Measurements from ENCODE around the gene ATP7B. TPM values are rescaled to one million over a fixed set of nuclear protein-coding genes. Genes with fewer than 3 reads are reported as not detected.

The ATP7B gene
- total RNA-seq, 1 experiment from 2014 or later = 11.6 TPM

GRCh38 chr13:51928231-51928630 lies 83.0 kb downstream of the ATP7B start (continued):
- TF ChIP-seq, protein P1, sequence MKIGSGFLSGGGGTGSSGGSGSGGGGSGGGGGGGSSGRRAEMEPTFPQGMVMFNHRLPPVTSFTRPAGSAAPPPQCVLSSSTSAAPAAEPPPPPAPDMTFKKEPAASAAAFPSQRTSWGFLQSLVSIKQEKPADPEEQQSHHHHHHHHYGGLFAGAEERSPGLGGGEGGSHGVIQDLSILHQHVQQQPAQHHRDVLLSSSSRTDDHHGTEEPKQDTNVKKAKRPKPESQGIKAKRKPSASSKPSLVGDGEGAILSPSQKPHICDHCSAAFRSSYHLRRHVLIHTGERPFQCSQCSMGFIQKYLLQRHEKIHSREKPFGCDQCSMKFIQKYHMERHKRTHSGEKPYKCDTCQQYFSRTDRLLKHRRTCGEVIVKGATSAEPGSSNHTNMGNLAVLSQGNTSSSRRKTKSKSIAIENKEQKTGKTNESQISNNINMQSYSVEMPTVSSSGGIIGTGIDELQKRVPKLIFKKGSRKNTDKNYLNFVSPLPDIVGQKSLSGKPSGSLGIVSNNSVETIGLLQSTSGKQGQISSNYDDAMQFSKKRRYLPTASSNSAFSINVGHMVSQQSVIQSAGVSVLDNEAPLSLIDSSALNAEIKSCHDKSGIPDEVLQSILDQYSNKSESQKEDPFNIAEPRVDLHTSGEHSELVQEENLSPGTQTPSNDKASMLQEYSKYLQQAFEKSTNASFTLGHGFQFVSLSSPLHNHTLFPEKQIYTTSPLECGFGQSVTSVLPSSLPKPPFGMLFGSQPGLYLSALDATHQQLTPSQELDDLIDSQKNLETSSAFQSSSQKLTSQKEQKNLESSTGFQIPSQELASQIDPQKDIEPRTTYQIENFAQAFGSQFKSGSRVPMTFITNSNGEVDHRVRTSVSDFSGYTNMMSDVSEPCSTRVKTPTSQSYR (CRISPR knock-in tag; IDR thresholded peaks at IDR 0.05) = no peak
- TF ChIP-seq ZNF317 (CRISPR knock-in tag; IDR thresholded peaks at IDR 0.05; ENCODE audit: borderline replicate concordance, low read depth) (no peak), ESRRA (CRISPR knock-in tag; IDR thresholded peaks at IDR 0.05; ENCODE audit: borderline replicate concordance) (no peak), CREM (CRISPR knock-in tag; IDR thresholded peaks at IDR 0.05) (no peak)

GRCh38 chr13:51927129-51927528 lies 84.1 kb downstream of the ATP7B start:
- Mint-ChIP-seq H3K4me1 (no peaks in the 10 kb centered on the region), H3K9me3 (no peaks in the 10 kb centered on the region), H3K27me3 (ENCODE audit: low read depth) (no peaks in the 10 kb centered on the region), H3K4me3 (no peak overlapping the region), H3K27ac (no peak overlapping the region), H3K36me3 (no peaks in the 10 kb centered on the region)
- TF ChIP-seq TEAD1 (CRISPR knock-in tag; IDR thresholded peaks at IDR 0.05) (no peak), HMGXB4 (CRISPR knock-in tag; IDR thresholded peaks at IDR 0.05) (no peak), JUN (CRISPR knock-in tag; IDR thresholded peaks at IDR 0.05) (no peak), ZNF219 (CRISPR knock-in tag; IDR thresholded peaks at IDR 0.05; ENCODE audit: borderline replicate concordance) (no peak), MAX (CRISPR knock-in tag; IDR thresholded peaks at IDR 0.05) (no peak), CTCF (IDR thresholded peaks at IDR 0.05) (no peak), ZNF232 (CRISPR knock-in tag; IDR thresholded peaks at IDR 0.05) (no peak), IRF1 (CRISPR knock-in tag; IDR thresholded peaks at IDR 0.05) (no peak), SP1 (CRISPR knock-in tag; conservative IDR thresholded peaks at IDR 0.05) (no peak), MYBL2 (CRISPR knock-in tag; IDR thresholded peaks at IDR 0.05) (no peak), ZNF416 (CRISPR knock-in tag; IDR thresholded peaks at IDR 0.05) (no peak), ZNF396 (CRISPR knock-in tag; IDR thresholded peaks at IDR 0.05; ENCODE audit: borderline replicate concordance) (no peak), NR2C2 (CRISPR knock-in tag; IDR thresholded peaks at IDR 0.05) (no peak), ZNF671 (CRISPR knock-in tag; IDR thresholded peaks at IDR 0.05) (no peak)
- TF ChIP-seq, protein P2, sequence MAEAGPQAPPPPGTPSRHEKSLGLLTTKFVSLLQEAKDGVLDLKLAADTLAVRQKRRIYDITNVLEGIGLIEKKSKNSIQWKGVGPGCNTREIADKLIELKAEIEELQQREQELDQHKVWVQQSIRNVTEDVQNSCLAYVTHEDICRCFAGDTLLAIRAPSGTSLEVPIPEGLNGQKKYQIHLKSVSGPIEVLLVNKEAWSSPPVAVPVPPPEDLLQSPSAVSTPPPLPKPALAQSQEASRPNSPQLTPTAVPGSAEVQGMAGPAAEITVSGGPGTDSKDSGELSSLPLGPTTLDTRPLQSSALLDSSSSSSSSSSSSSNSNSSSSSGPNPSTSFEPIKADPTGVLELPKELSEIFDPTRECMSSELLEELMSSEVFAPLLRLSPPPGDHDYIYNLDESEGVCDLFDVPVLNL (CRISPR knock-in tag; IDR thresholded peaks at IDR 0.05; ENCODE audit: borderline replicate concordance, low read depth) = no peak
- TF ChIP-seq, protein P3, sequence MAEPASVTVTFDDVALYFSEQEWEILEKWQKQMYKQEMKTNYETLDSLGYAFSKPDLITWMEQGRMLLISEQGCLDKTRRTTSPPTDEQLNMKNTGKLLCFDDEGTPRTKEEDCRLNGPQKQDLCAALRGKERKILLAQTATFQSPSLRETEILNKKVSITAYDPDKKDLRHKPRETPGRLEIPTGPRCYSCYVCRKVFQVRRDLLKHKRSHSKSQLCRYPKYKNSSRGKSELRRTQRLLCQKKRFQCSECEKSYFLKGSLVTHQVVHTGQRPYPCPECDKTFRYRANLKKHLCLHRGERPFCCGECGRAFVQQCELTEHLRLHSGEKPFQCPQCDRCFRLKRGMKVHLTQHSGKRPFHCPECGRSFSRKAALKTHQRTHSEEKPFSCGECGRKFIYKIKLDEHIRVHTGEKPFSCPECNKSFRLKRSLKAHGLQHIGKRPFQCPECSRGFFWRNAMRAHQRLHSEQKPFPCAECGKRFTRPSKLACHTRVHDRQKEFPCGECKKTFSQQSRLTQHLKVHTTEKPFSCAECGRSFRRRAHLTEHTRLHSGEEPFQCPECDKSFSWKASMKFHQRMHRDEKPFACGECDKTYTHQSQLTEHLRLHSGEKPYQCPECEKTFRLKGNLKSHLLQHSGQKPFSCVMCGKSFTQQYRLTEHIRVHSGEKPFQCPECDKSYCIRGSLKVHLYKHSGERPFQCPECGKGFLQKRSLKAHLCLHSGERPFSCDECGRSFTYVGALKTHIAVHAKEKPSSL (CRISPR knock-in tag; conservative IDR thresholded peaks at IDR 0.05) = no peak
- TF ChIP-seq, protein P4, sequence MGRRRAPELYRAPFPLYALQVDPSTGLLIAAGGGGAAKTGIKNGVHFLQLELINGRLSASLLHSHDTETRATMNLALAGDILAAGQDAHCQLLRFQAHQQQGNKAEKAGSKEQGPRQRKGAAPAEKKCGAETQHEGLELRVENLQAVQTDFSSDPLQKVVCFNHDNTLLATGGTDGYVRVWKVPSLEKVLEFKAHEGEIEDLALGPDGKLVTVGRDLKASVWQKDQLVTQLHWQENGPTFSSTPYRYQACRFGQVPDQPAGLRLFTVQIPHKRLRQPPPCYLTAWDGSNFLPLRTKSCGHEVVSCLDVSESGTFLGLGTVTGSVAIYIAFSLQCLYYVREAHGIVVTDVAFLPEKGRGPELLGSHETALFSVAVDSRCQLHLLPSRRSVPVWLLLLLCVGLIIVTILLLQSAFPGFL (CRISPR knock-in tag; IDR thresholded peaks at IDR 0.05; ENCODE audit: borderline replicate concordance) = no peak
- TF ChIP-seq, protein P5, sequence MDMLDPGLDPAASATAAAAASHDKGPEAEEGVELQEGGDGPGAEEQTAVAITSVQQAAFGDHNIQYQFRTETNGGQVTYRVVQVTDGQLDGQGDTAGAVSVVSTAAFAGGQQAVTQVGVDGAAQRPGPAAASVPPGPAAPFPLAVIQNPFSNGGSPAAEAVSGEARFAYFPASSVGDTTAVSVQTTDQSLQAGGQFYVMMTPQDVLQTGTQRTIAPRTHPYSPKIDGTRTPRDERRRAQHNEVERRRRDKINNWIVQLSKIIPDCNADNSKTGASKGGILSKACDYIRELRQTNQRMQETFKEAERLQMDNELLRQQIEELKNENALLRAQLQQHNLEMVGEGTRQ (CRISPR knock-in tag; IDR thresholded peaks at IDR 0.05) = no peak
- CTCF ChIA-PET = no interaction called here
- DNase-seq (ENCODE audit: low spot score) = no peak
- POLR2A ChIA-PET = no interaction called here
- no peak for ATAC-seq
